K562 (cell line): ENCODE results near the gene DUSP3. TPM values are rescaled to one million over a fixed set of nuclear protein-coding genes. Genes with fewer than 3 reads are reported as not detected.

ENCODE experiments used
- ATF7 ChIP-seq: fragments of 450-650 bp; IDR thresholded peaks from 2 replicates; pipeline ENCODE4 v1.7.1; 2014; ENCODE audit warnings: mild to moderate bottlenecking, moderate library complexity
- BCOR ChIP-seq: fragments of 450-650 bp; IDR thresholded peaks from 2 replicates; pipeline ENCODE4 v1.6.1; 2016
- CTBP1 ChIP-seq: fragments of 450-650 bp; IDR thresholded peaks from 2 replicates; pipeline ENCODE4 v1.6.1; 2016; ENCODE audit warnings: borderline replicate concordance
- EHMT2 ChIP-seq: fragments of 450-650 bp; IDR thresholded peaks from 2 replicates; pipeline ENCODE4 v1.6.1; 2018; ENCODE audit warnings: antibody characterized with exemption
- GATA2 ChIP-seq: sonication (generic); formaldehyde crosslinking; IDR thresholded peaks from 2 replicates; pipeline ENCODE4 v1.4.0; 2020; ENCODE audit warnings: mild to moderate bottlenecking, missing genetic modification reagents
- JUND ChIP-seq, 2 experiments: IDR thresholded peaks; 2 replicates in 1 of 2; 3 replicates in 1 of 2; pipeline ENCODE4 v1.6.1; 2011; ENCODE audit warnings: borderline replicate concordance in 2 of 2, low read depth in 2 of 2, low read length in 2 of 2, improper control_type of control experiment in 1 of 2, missing biosample characterization in 1 of 2, missing genetic modification characterization in 1 of 2, missing genetic modification reagents in 1 of 2
- MTA3 ChIP-seq: fragments of 450-650 bp; formaldehyde crosslinking; IDR thresholded peaks from 2 replicates; pipeline ENCODE4 v1.6.1; 2017; ENCODE audit warnings: mild to moderate bottlenecking, borderline replicate concordance
- NCOR1 ChIP-seq: fragments of 450-650 bp; IDR thresholded peaks from 2 replicates; pipeline ENCODE4 v1.6.1; 2016; ENCODE audit warnings: mild to moderate bottlenecking, moderate library complexity
- POLR2A ChIP-seq: fragments of 450-650 bp; conservative IDR thresholded peaks from 2 replicates; pipeline ENCODE4 v1.6.1; 2016
- RBM15 ChIP-seq: fragments of 200-400 bp; formaldehyde crosslinking; IDR thresholded peaks from 2 replicates; pipeline ENCODE4 v1.6.1; 2018; ENCODE audit warnings: mild to moderate bottlenecking, low read length, moderate library complexity; ENCODE audit not compliant: insufficient read depth
- SRF ChIP-seq, 2 experiments: fragments of 250-450, 450-650 bp in 1 of 2; sonication (Bioruptor Pico) in 1 of 2; sonication (generic) in 1 of 2; formaldehyde crosslinking; IDR thresholded peaks; 2 replicates each; pipeline versions ENCODE4 v1.5.0 to v1.5.1; 2020 to 2022; ENCODE audit warnings: mild to moderate bottlenecking in 1 of 2, missing genetic modification reagents in 1 of 2
- TAF1 ChIP-seq: IDR thresholded peaks from 2 replicates; pipeline ENCODE4 v1.6.1; 2011; ENCODE audit warnings: mild to moderate bottlenecking, low read length, moderate library complexity; ENCODE audit not compliant: insufficient read depth, control insufficient read depth, severe bottlenecking; ENCODE audit errors: extremely low read depth
- ZNF263 ChIP-seq: sonication (generic); formaldehyde crosslinking; IDR thresholded peaks from 2 replicates; pipeline ENCODE4 v1.8.0; 2022; ENCODE audit warnings: mild to moderate bottlenecking, missing genetic modification reagents, borderline replicate concordance
- ZNF668 ChIP-seq: fragments of 250-450 bp; sonication (Bioruptor Pico); IDR thresholded peaks from 2 replicates; pipeline ENCODE4 v1.8.0; 2022; ENCODE audit warnings: mild to moderate bottlenecking, inconsistent platforms
- polyA plus RNA-seq, 8 experiments: library from polyadenylated mRNA; depleted of rRNA in 4 of 8; stranded (reverse) in 5 of 8; unstranded in 3 of 8; fragments of >200 nt; fragmentation: Nextera tagmentation in 2 of 8; fragmentation: Illumina TruSeq in 1 of 8; extraction: Ambion mirVana in 2 of 8; extraction: Trizol in 1 of 8; gene quantifications; 2 replicates each; pipeline versions ENCODE4 v1.2.1 to v1.2.3, GENCODE V29; 2011 to 2014; ENCODE audit warnings: inconsistent platforms in 1 of 8, missing spikeins in 1 of 8
- total RNA-seq, 7 experiments: library from RNA; depleted of rRNA in 6 of 7; stranded (reverse); fragments of >200 nt in 6 of 7; fragmentation: Illumina TruSeq in 2 of 7; extraction: Trizol in 2 of 7; gene quantifications; 2 replicates each; pipeline versions ENCODE4 v1.2.1 to v1.2.3, GENCODE V29; 2011 to 2021; ENCODE audit warnings: low replicate concordance in 1 of 7
- TF ChIP-seq, protein P1 (sequence below), 2 experiments: fragments of 150-350 bp in 1 of 2; IDR thresholded peaks; 2 replicates each; pipeline ENCODE4 v1.6.1; 2012 to 2016; ENCODE audit warnings: low read depth in 2 of 2, low read length in 2 of 2, mild to moderate bottlenecking in 1 of 2, moderate library complexity in 1 of 2
- TF ChIP-seq, protein P2 (sequence below): fragments of 450-650 bp; formaldehyde crosslinking; IDR thresholded peaks from 2 replicates; pipeline ENCODE4 v1.4.0; 2020; ENCODE audit warnings: mild to moderate bottlenecking, moderate library complexity
- TF ChIP-seq, protein P3 (sequence below): fragments of 450-650 bp; IDR thresholded peaks from 2 replicates; pipeline ENCODE4 v1.6.1; 2014; ENCODE audit warnings: low read depth, mild to moderate bottlenecking, moderate library complexity, borderline replicate concordance
- TF ChIP-seq, protein P4 (sequence below): fragments of 450-650 bp; formaldehyde crosslinking; IDR thresholded peaks from 2 replicates; pipeline ENCODE4 v1.4.0; 2020; ENCODE audit warnings: mild to moderate bottlenecking, moderate library complexity
- TF ChIP-seq, protein P5 (sequence below): fragments of 250-450 bp; sonication (Bioruptor Pico); IDR thresholded peaks from 2 replicates; pipeline ENCODE4 v1.8.0; 2022; ENCODE audit warnings: inconsistent platforms, mild to moderate bottlenecking, moderate library complexity, borderline replicate concordance

Gene DUSP3
- total and polyA plus RNA-seq, 9 of the 15 experiments (the other 6 are each of a cell fraction or from before 2014, with no cell fraction given) = 4.1 to 19.8 (median 12.3) TPM

DNA sequence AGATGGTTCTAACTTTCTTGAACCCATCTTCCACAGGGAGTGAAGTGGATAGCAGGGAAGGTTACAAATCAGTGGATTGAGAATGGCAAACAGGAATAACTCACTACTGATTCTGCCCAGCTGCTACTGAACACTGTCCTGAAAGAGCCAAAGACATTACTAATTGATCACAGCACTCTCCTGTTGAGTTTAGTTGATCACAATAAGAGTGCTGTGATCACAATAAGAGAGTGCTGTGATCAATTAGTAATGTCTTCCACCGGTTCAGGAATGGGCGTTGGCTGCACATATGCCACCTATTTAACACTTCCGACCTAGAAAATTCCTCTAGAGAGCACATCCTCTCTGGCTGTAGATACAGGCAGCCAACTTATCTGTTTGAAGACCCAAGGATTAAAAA lies 12.8 kb upstream of the DUSP3 start (continued):
- TF ChIP-seq, protein P1, sequence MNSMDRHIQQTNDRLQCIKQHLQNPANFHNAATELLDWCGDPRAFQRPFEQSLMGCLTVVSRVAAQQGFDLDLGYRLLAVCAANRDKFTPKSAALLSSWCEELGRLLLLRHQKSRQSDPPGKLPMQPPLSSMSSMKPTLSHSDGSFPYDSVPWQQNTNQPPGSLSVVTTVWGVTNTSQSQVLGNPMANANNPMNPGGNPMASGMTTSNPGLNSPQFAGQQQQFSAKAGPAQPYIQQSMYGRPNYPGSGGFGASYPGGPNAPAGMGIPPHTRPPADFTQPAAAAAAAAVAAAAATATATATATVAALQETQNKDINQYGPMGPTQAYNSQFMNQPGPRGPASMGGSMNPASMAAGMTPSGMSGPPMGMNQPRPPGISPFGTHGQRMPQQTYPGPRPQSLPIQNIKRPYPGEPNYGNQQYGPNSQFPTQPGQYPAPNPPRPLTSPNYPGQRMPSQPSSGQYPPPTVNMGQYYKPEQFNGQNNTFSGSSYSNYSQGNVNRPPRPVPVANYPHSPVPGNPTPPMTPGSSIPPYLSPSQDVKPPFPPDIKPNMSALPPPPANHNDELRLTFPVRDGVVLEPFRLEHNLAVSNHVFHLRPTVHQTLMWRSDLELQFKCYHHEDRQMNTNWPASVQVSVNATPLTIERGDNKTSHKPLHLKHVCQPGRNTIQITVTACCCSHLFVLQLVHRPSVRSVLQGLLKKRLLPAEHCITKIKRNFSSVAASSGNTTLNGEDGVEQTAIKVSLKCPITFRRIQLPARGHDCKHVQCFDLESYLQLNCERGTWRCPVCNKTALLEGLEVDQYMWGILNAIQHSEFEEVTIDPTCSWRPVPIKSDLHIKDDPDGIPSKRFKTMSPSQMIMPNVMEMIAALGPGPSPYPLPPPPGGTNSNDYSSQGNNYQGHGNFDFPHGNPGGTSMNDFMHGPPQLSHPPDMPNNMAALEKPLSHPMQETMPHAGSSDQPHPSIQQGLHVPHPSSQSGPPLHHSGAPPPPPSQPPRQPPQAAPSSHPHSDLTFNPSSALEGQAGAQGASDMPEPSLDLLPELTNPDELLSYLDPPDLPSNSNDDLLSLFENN (IDR thresholded peaks at IDR 0.05; ENCODE audit: low read depth in 2 of 2, low read length in 2 of 2) = peak in 1 of 2 experiments; percentile 94; a peak in 2 of 4 replicates
- TF ChIP-seq JUND (IDR thresholded peaks at IDR 0.05; ENCODE audit: borderline replicate concordance, low read depth, low read length) (0 out of 2 replicates have a peak, but pooled peaks have one; percentile 33), JUND (tag; IDR thresholded peaks at IDR 0.05; ENCODE audit: borderline replicate concordance, low read depth, low read length) (no peak; the same call in 2 of the 3 replicates), SRF (CRISPR knock-in tag; IDR thresholded peaks at IDR 0.05) (no peak), BCOR (no peak), ATF7 (peak; percentile 55; the same call in 1 of the 2 replicates), ZNF263 (CRISPR knock-in tag) (no peak), EHMT2 (peak; percentile 45; the same call in 1 of the 2 replicates), CTBP1 (peak; percentile 67; the same call in 1 of the 2 replicates), POLR2A (no peak), TAF1 (no peak), NCOR1 (no peak), MTA3 (peak; percentile 55; the same call in 1 of the 2 replicates), ZNF668 (CRISPR knock-in tag) (no peak), RBM15 (no peak), GATA2 (CRISPR knock-in tag) (no peak)
- TF ChIP-seq, protein P2, sequence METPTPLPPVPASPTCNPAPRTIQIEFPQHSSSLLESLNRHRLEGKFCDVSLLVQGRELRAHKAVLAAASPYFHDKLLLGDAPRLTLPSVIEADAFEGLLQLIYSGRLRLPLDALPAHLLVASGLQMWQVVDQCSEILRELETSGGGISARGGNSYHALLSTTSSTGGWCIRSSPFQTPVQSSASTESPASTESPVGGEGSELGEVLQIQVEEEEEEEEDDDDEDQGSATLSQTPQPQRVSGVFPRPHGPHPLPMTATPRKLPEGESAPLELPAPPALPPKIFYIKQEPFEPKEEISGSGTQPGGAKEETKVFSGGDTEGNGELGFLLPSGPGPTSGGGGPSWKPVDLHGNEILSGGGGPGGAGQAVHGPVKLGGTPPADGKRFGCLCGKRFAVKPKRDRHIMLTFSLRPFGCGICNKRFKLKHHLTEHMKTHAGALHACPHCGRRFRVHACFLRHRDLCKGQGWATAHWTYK (CRISPR knock-in tag) = no peak
- TF ChIP-seq, protein P3, sequence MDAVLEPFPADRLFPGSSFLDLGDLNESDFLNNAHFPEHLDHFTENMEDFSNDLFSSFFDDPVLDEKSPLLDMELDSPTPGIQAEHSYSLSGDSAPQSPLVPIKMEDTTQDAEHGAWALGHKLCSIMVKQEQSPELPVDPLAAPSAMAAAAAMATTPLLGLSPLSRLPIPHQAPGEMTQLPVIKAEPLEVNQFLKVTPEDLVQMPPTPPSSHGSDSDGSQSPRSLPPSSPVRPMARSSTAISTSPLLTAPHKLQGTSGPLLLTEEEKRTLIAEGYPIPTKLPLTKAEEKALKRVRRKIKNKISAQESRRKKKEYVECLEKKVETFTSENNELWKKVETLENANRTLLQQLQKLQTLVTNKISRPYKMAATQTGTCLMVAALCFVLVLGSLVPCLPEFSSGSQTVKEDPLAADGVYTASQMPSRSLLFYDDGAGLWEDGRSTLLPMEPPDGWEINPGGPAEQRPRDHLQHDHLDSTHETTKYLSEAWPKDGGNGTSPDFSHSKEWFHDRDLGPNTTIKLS = no peak
- TF ChIP-seq, protein P4, sequence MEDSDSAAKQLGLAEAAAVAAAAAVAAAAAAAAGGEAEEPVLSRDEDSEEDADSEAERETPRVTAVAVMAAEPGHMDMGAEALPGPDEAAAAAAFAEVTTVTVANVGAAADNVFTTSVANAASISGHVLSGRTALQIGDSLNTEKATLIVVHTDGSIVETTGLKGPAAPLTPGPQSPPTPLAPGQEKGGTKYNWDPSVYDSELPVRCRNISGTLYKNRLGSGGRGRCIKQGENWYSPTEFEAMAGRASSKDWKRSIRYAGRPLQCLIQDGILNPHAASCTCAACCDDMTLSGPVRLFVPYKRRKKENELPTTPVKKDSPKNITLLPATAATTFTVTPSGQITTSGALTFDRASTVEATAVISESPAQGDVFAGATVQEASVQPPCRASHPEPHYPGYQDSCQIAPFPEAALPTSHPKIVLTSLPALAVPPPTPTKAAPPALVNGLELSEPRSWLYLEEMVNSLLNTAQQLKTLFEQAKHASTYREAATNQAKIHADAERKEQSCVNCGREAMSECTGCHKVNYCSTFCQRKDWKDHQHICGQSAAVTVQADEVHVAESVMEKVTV (CRISPR knock-in tag) = no peak
- TF ChIP-seq, protein P5, sequence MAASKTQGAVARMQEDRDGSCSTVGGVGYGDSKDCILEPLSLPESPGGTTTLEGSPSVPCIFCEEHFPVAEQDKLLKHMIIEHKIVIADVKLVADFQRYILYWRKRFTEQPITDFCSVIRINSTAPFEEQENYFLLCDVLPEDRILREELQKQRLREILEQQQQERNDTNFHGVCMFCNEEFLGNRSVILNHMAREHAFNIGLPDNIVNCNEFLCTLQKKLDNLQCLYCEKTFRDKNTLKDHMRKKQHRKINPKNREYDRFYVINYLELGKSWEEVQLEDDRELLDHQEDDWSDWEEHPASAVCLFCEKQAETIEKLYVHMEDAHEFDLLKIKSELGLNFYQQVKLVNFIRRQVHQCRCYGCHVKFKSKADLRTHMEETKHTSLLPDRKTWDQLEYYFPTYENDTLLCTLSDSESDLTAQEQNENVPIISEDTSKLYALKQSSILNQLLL (CRISPR knock-in tag) = no peak
